GM23248 (cell line): ENCODE measurements around the gene SNX5. TPM values are rescaled to one million over a fixed set of nuclear protein-coding genes. Genes with fewer than 3 reads are reported as not detected.

Experiments used
- DNase-seq: peaks from one replicate; pipeline ENCODE4 v3.0.0-alpha.2; 2015
- H2AFZ ChIP-seq: fragments of 200-600 bp; sonication (generic); 2 replicates; pipeline ENCODE4 v1.6.1; 2016; ENCODE audit warnings: antibody characterized with exemption
- H3F3A ChIP-seq: fragments of 200-600 bp; sonication (generic); 2 replicates; pipeline ENCODE4 v1.6.1; 2016; ENCODE audit warnings: mild to moderate bottlenecking, antibody characterized with exemption, mixed run types; ENCODE audit not compliant: insufficient read depth
- H3K27ac ChIP-seq: fragments of 200-600 bp; sonication (generic); 2 replicates; pipeline ENCODE4 v1.5.1; 2016; ENCODE audit warnings: mild to moderate bottlenecking
- H3K27me3 ChIP-seq: fragments of 200-600 bp; sonication (generic); replicated peaks from 2 replicates; pipeline ENCODE4 v1.6.1; 2016; ENCODE audit warnings: mild to moderate bottlenecking; ENCODE audit not compliant: insufficient read depth
- H3K36me3 ChIP-seq: fragments of 200-600 bp; sonication (generic); 2 replicates; pipeline ENCODE4 v1.6.1; 2016; ENCODE audit warnings: low read depth, mild to moderate bottlenecking
- H3K4me1 ChIP-seq: fragments of 200-600 bp; sonication (generic); 2 replicates; pipeline ENCODE4 v1.6.1; 2016; ENCODE audit warnings: mild to moderate bottlenecking; ENCODE audit not compliant: insufficient read depth
- H3K4me2 ChIP-seq: fragments of 200-600 bp; sonication (generic); one replicate; pipeline ENCODE4 v1.6.1; 2016; ENCODE audit warnings: mild to moderate bottlenecking; ENCODE audit not compliant: unreplicated experiment
- H3K4me3 ChIP-seq: fragments of 200-600 bp; sonication (generic); 2 replicates; pipeline ENCODE4 v1.5.1; 2016; ENCODE audit warnings: mild to moderate bottlenecking
- H3K79me2 ChIP-seq: fragments of 200-600 bp; sonication (generic); 2 replicates; pipeline ENCODE4 v1.6.1; 2016; ENCODE audit warnings: mild to moderate bottlenecking; ENCODE audit not compliant: insufficient read depth
- H3K9ac ChIP-seq: fragments of 200-600 bp; sonication (generic); 2 replicates; pipeline ENCODE4 v1.6.1; 2016; ENCODE audit warnings: mild to moderate bottlenecking
- H3K9me2 ChIP-seq: fragments of 200-600 bp; sonication (generic); 2 replicates; pipeline ENCODE4 v1.6.1; 2016; ENCODE audit warnings: mixed run types, mild to moderate bottlenecking, moderate library complexity; ENCODE audit not compliant: insufficient read depth
- H3K9me3 ChIP-seq: fragments of 200-600 bp; sonication (generic); one replicate; pipeline ENCODE4 v1.6.1; 2017; ENCODE audit warnings: low read depth
- H4K20me1 ChIP-seq: fragments of 200-600 bp; sonication (generic); 2 replicates; pipeline ENCODE4 v1.6.0; 2016; ENCODE audit not compliant: insufficient read depth
- EZH2 ChIP-seq: fragments of 200-600 bp; sonication (generic); IDR thresholded peaks from 2 replicates; pipeline ENCODE4 v1.6.1; 2018; ENCODE audit warnings: antibody characterized with exemption, mild to moderate bottlenecking; ENCODE audit not compliant: insufficient read depth, poor library complexity, severe bottlenecking
- EZH2phosphoT487 ChIP-seq: fragments of 200-600 bp; sonication (generic); IDR thresholded peaks from 2 replicates; pipeline ENCODE4 v1.6.1; 2018; ENCODE audit warnings: antibody characterized with exemption, moderate library complexity, mild to moderate bottlenecking, low read depth; ENCODE audit not compliant: insufficient read depth
- WGBS, 2 experiments: methylation state at CpG; one replicate each; pipeline ENCODE4 v1.1.6; 2015 to 2017; ENCODE audit warnings: low lambda C conversion rate in 2 of 2, low coverage in 1 of 2; ENCODE audit errors: missing lambda C conversion rate in 2 of 2; 5-methylcytosine and 5-hydroxymethylcytosine counted together
- in situ Hi-C: fragments of 300-500 bp; cut with MboI; formaldehyde crosslinking; loops from 2 replicates; pipeline ENCODE4 v1.15.0; 2020
- polyA plus RNA-seq: library from polyadenylated mRNA; unstranded; fragments of >200 nt; fragmentation: Nextera tagmentation; extraction: Ambion mirVana; gene quantifications from 2 replicates; pipeline ENCODE4 v1.2.1, GENCODE V29; 2016
- total RNA-seq: library from RNA; depleted of rRNA; stranded (reverse); fragments of >200 nt; shearing (Covaris generic); gene quantifications from 2 replicates; pipeline ENCODE4 v1.2.3, GENCODE V29; 2014; rRNA removed

Gene SNX5
- total RNA-seq (65.2 and 67.0 TPM in 2 replicates), polyA plus RNA-seq (70.7 and 75.7 TPM in 2 replicates)

GRCh38 chr20:17968366-17969277 lies at the start of gene SNX5, which contains the start of gene MGME1:
Gene SNX5, minus strand, starts transcription at chr20:17968794. Its CDS starts 369 bp downstream, at chr20:17968425.
Gene MGME1, plus strand, starts transcription at chr20:17969018. Its CDS starts 842 bp downstream, at chr20:17969860.
- H2AFZ ChIP-seq: peak within 1 kb of the TSS; percentile 98
- H3K9ac ChIP-seq: peak within 1 kb of the TSS; percentile 94
- H3K79me2 ChIP-seq: peaks cover 89% of the 10 kb centered on the region
- H3K4me2 ChIP-seq: peak within 1 kb of the TSS; percentile 99
- in situ Hi-C loops: no loop called here
- H3K4me1 ChIP-seq: peaks cover 58% of the 10 kb centered on the region
- no peak for TF ChIP-seq EZH2phosphoT487
- no peak for TF ChIP-seq EZH2
- no peaks in the 10 kb centered on the region for H3K9me3 ChIP-seq
- no peaks in the 10 kb centered on the region for H4K20me1 ChIP-seq
- 0 to 1% methylated on average over 80 to 81 of the region's 96 CpGs for WGBS, 2 experiments
- H3F3A ChIP-seq: peaks cover 49% of the 10 kb centered on the region
- no peaks in the 10 kb centered on the region for H3K27me3 ChIP-seq
- no peaks in the 10 kb centered on the region for H3K36me3 ChIP-seq
- no peaks in the 10 kb centered on the region for H3K9me2 ChIP-seq
- peak within 1 kb of the TSS; percentile 98 for H3K27ac ChIP-seq
- DNase-seq: peak; percentile 100
- peak within 1 kb of the TSS; percentile 99 for H3K4me3 ChIP-seq

- 55 to 59% methylated on average over 10 of the region's 10 CpGs for WGBS, 2 experiments
- Histone ChIP-seq H4K20me1 (no peaks in the 10 kb centered on the region), H3K4me3 (no peak overlapping the region), H3K9ac (no peak overlapping the region), H2AFZ (no peak overlapping the region), H3K27me3 (peaks cover 9% of the 10 kb centered on the region; the same call in 1 of the 2 replicates), H3K36me3 (no peaks in the 10 kb centered on the region), H3K4me2 (no peak overlapping the region), H3K79me2 (no peaks in the 10 kb centered on the region), H3K27ac (no peak overlapping the region), H3F3A (no peaks in the 10 kb centered on the region), H3K9me2 (no peaks in the 10 kb centered on the region), H3K4me1 (no peaks in the 10 kb centered on the region), H3K9me3 (no peaks in the 10 kb centered on the region)
- no peak for DNase-seq
- TF ChIP-seq EZH2phosphoT487: no peak
- TF ChIP-seq EZH2: no peak
- in situ Hi-C loops: no loop called here
Observed at GRCh38 chr20:18018100-18018499, 49.5 kb upstream of the SNX5 start.

GRCh38 chr20:18016772-18017171 lies 48.2 kb upstream of the SNX5 start:
- H3F3A ChIP-seq: no peaks in the 10 kb centered on the region
- H3K27ac ChIP-seq: no peak overlapping the region
- no peak overlapping the region for H3K4me2 ChIP-seq
- DNase-seq: no peak
- peaks cover 9% of the 10 kb centered on the region; the same call in 1 of the 2 replicates for H3K27me3 ChIP-seq
- in situ Hi-C loops: no loop called here
- no peaks in the 10 kb centered on the region for H3K4me1 ChIP-seq
- no peaks in the 10 kb centered on the region for H3K79me2 ChIP-seq
- H3K4me3 ChIP-seq: no peak overlapping the region
- H4K20me1 ChIP-seq: no peaks in the 10 kb centered on the region
- H2AFZ ChIP-seq: no peak overlapping the region
- WGBS, 2 experiments: 77 to 82% methylated on average over 3 of the region's 3 CpGs
- H3K9me2 ChIP-seq: no peaks in the 10 kb centered on the region
- H3K9me3 ChIP-seq: no peaks in the 10 kb centered on the region
- no peaks in the 10 kb centered on the region for H3K36me3 ChIP-seq
- TF ChIP-seq EZH2 (no peak), EZH2phosphoT487 (no peak)
- no peak overlapping the region for H3K9ac ChIP-seq

- no peak overlapping the region for H3K4me3 ChIP-seq
- H3K9me3 ChIP-seq: no peaks in the 10 kb centered on the region
- H3K27me3 ChIP-seq: 0 out of 2 replicates have a peak, but pooled peaks cover 6% of the 10 kb centered on the region
- H3K27ac ChIP-seq: no peak overlapping the region
- TF ChIP-seq EZH2 (no peak), EZH2phosphoT487 (no peak)
- 66 to 71% methylated on average over 6 of the region's 6 CpGs for WGBS, 2 experiments
- H3K4me2 ChIP-seq: no peak overlapping the region
- H3K4me1 ChIP-seq: no peaks in the 10 kb centered on the region
- H2AFZ ChIP-seq: no peak overlapping the region
- no peak for DNase-seq
- no peak overlapping the region for H3K9ac ChIP-seq
- in situ Hi-C loops: no loop called here
- no peaks in the 10 kb centered on the region for H3K79me2 ChIP-seq
- H3K36me3 ChIP-seq: no peaks in the 10 kb centered on the region
- H3F3A ChIP-seq: no peaks in the 10 kb centered on the region
- H3K9me2 ChIP-seq: no peaks in the 10 kb centered on the region
- no peaks in the 10 kb centered on the region for H4K20me1 ChIP-seq
Observed at GRCh38 chr20:18014411-18014810, 45.8 kb upstream of the SNX5 start.
